H1 (cell line): Measurements from ENCODE around the gene SF3A2.

Experiments
- POLR2A ChIP-seq, 2 experiments: IDR thresholded peaks; 1 replicate in 1 of 2; 2 replicates in 1 of 2; pipeline ENCODE4 v1.6.1; 2011; ENCODE audit warnings: low read depth in 2 of 2, low read length in 2 of 2, mild to moderate bottlenecking in 2 of 2; ENCODE audit errors: control extremely low read depth in 1 of 2
- POLR2AphosphoS5 ChIP-seq: IDR thresholded peaks from 2 replicates; pipeline ENCODE4 v1.6.1; 2011; ENCODE audit warnings: low read depth, low read length
- TF ChIP-seq, protein P1 (sequence below), 3 experiments: IDR thresholded peaks; 1 replicate in 2 of 3; 2 replicates in 1 of 3; pipeline versions ENCODE4 v1.5.1 to v1.6.1; 2011; ENCODE audit warnings: low read length in 3 of 3, mild to moderate bottlenecking in 3 of 3, inconsistent platforms in 2 of 3, low read depth in 1 of 3, moderate library complexity in 1 of 3; ENCODE audit not compliant: insufficient read depth in 1 of 3; ENCODE audit errors: control extremely low read depth in 1 of 3

DNA sequence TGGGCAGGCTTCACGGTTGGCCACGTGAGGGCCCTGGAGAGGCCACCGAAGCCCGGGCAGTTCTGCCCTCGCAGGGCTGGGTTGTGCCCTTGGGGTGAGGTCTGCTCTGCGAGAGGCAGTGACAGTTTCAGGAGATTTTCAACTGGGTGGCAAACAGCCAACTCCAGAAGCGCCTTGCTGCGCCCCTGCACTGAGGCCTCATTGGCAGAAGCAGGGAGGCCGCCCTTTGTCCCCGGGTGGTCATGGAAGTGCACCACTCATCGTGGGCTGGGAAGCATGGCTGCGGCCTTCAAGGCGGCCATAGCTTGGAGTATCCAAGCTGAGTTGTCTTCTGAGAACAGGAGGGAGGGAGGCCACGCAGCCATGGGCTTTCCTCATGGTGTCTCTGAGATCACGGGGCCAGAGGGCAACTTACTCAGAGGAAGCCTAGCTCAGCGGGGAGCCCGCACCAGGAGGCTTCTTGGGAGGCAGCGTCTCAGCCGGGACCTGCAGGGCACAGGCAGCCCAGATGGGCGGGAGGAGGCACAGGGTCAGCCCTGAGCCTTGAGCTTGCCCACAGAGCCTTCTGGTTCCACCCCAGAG is 15.3 kb upstream of the SF3A2 start:
- no peak for TF ChIP-seq POLR2AphosphoS5
- TF ChIP-seq, protein P1, sequence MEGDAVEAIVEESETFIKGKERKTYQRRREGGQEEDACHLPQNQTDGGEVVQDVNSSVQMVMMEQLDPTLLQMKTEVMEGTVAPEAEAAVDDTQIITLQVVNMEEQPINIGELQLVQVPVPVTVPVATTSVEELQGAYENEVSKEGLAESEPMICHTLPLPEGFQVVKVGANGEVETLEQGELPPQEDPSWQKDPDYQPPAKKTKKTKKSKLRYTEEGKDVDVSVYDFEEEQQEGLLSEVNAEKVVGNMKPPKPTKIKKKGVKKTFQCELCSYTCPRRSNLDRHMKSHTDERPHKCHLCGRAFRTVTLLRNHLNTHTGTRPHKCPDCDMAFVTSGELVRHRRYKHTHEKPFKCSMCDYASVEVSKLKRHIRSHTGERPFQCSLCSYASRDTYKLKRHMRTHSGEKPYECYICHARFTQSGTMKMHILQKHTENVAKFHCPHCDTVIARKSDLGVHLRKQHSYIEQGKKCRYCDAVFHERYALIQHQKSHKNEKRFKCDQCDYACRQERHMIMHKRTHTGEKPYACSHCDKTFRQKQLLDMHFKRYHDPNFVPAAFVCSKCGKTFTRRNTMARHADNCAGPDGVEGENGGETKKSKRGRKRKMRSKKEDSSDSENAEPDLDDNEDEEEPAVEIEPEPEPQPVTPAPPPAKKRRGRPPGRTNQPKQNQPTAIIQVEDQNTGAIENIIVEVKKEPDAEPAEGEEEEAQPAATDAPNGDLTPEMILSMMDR (IDR thresholded peaks at IDR 0.05; ENCODE audit: control extremely low read depth in 1 of 3, insufficient read depth in 1 of 3, low read depth in 1 of 3, low read length in 3 of 3): no peak
- TF ChIP-seq POLR2A (IDR thresholded peaks at IDR 0.05; ENCODE audit: control extremely low read depth in 1 of 2, low read depth in 2 of 2, low read length in 2 of 2): no peak
